Measurements from ENCODE around the gene PSMD9.

DNA sequence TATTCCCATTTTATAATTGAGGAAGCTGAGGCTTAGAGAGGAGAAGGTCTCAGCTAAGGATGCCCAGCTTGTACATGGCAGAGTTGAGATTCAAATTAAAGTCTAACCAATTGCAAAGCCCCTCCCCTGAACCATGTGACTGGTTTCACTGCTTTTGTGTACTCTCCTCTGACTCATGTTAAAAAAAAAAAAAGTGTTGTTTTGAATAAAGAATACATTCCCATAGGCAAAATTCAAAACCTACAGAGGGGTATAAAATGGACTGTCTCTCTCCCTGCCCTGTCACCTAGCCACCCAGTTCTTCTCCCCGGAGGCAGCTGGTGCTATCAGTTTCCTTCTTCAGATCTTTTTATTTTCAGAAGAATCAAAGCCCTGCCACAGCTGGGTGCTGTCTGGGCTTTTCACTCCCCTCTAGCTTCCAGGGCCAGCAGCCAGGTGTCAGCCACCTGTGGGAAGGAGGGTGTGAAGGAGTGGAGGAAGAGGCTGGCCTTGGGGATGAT, 5.4 kb downstream of the PSMD9 start:
- TF ChIP-seq TAF1 (IDR thresholded peaks at IDR 0.05; ENCODE audit: borderline replicate concordance, insufficient read depth, low read length), result no peak
- TF ChIP-seq, protein P1, sequence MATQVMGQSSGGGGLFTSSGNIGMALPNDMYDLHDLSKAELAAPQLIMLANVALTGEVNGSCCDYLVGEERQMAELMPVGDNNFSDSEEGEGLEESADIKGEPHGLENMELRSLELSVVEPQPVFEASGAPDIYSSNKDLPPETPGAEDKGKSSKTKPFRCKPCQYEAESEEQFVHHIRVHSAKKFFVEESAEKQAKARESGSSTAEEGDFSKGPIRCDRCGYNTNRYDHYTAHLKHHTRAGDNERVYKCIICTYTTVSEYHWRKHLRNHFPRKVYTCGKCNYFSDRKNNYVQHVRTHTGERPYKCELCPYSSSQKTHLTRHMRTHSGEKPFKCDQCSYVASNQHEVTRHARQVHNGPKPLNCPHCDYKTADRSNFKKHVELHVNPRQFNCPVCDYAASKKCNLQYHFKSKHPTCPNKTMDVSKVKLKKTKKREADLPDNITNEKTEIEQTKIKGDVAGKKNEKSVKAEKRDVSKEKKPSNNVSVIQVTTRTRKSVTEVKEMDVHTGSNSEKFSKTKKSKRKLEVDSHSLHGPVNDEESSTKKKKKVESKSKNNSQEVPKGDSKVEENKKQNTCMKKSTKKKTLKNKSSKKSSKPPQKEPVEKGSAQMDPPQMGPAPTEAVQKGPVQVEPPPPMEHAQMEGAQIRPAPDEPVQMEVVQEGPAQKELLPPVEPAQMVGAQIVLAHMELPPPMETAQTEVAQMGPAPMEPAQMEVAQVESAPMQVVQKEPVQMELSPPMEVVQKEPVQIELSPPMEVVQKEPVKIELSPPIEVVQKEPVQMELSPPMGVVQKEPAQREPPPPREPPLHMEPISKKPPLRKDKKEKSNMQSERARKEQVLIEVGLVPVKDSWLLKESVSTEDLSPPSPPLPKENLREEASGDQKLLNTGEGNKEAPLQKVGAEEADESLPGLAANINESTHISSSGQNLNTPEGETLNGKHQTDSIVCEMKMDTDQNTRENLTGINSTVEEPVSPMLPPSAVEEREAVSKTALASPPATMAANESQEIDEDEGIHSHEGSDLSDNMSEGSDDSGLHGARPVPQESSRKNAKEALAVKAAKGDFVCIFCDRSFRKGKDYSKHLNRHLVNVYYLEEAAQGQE (IDR thresholded peaks at IDR 0.05; ENCODE audit: insufficient read depth in 1 of 2, low read depth in 2 of 2, low read length in 2 of 2), result no peak
